Activated CD4-positive, alpha-beta T cell treated with anti-CD3 and anti-CD28 coated beads for 24 hours (primary cell): ENCODE measurements around the gene PRAMEF5.
"Not testable (repeated sequence)": the region's sequence is repeated elsewhere in the genome, so short reads cannot be mapped to it uniquely, and the experiment has no call there.

Experiments
- DNase-seq, 2 donors: peaks; one replicate each; pipeline ENCODE4 v3.0.0-alpha.2; 2020; ENCODE audit warnings: low read depth in 2 of 2

The PRAMEF5 gene

DNA sequence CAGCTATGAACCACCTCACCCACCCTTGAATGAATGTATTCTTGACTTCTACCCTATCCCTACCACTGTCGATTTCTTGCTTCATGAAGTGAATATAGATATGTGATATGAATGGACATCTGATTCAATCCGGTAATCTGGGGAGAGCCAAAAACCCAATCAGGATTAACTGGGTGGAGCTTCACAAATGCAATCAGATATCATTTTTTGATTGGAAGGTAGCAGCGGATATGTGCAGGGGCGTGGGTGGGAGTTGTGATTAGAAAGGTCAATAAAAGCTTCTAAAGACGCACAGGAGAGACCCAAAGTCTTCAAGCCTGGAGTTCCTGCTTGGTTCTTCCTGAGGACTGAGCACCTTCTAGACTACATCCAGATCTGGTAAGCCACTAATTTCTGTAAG lies at the start of gene PRAMEF5:
Gene PRAMEF5, plus strand, starts transcription at position 301 of the 400 bp plus-strand sequence. CDS start 5,071 bp downstream, outside the sequence.
- not testable (repeated sequence) for DNase-seq

DNA sequence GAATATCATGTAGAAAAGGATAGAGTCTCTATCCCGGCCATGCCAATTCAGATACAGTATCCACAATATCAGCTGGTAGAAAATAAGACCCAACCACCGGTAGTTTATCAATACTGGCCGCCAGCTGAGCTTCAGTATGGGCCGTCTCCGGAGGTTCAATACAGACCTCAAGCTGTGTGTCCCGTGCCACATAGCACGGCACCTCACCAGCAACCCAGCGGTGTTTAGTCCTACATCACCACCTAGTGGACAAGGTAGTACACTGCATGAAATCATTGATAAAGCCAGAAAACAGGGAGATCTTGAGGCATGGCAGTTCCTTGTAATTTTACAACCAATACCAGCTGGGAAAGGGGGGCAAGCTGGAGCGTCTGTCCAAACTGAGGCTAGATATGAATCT lies 45.3 kb upstream of the PRAMEF5 start:
- not testable (repeated sequence) for DNase-seq

- not testable (repeated sequence) for DNase-seq
Observed at GRCh38 chr1:13216619-13217018, 37.4 kb upstream of the PRAMEF5 start.

DNA sequence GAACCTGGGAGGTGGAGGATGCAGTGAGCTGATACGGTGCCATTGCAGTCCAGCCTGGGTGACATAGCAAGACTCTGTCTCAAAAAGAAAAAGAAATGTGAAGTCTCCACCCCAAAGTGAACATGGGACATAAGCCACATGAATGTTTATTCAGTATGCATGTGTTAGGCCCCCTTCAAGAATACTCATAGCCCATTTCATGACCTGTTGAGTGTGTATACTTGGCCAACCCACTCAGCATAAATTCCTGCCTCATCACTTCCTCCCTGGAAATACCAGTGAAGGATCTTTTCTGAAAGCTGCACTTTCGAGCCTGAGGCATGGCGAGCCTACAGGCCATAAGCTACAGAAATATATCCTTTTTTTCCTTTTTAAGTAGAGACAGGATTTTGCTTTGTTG lies 34.8 kb upstream of the PRAMEF5 start:
- DNase-seq: not testable (repeated sequence)

- DNase-seq: not testable (repeated sequence)
Observed at GRCh38 chr1:13222788-13223187, 31.2 kb upstream of the PRAMEF5 start.

GRCh38 chr1:13224480-13225060 lies 29.4 kb upstream of the PRAMEF5 start:
- DNase-seq: no peak

- not testable (repeated sequence) for DNase-seq
Observed at GRCh38 chr1:13225675-13226204, 28.3 kb upstream of the PRAMEF5 start, which contains the start of gene PRAMEF18. Gene PRAMEF18, minus strand, starts transcription at chr1:13226154. Its CDS starts 48 bp downstream, at chr1:13226106.

DNA sequence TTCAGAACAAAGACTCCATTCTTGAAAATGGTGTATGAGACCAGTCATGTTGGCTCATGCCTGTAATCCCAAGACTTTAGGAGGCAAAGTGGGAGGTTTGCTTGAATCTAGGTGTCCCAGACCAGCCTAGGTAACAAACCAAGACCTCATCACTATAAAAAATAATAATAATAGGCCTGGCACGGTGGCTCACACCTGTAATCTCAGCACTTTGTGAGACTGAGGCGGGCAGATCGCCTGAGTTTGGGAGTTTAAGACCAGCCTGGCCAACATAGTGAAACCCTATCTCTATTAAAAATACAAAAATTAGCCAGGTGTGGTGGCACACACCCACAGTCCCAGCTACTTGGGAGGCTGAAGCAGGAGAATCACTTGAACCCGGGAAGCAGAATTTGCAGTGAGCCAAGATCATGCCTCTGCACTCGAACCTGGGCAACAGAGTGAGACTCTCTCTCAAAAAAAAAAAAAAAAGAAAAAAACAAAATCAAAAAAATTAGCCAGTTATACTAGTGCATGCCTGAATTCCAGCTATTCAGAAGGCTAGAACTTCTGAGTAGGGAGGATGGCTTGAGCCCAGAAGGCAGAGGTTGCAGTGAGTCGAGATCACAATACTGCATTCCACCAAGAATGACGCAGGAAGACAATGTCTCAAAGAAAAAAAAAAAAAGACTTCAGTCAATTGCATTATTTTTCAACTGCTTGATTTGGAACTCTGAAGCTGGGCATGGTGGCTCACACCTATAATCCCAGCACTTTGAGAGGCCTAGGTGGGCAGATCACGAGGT lies 26.5 kb upstream of the PRAMEF5 start:
- not testable (repeated sequence) for DNase-seq

DNA sequence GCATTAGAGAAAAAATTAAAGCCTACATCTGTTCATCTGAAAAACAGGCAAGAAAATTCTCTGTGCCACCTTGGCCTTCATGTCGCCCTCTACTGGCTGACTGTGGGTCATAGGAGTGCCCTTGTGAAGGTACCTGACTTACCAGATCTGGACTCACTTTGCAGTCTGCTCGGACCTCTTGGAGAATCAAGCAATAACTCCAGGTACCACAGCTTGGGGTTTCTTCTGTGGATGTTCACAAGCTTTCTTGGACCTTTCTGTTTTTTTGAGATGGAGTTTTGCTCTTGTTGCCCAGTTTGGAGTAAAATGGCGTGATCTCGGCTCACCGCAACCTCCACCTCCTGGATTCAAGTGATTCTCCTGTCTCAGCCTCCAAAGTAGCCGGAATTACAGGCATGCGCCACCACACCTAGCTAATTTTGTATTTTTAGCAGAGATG lies 25.6 kb upstream of the PRAMEF5 start:
- peak in 1 of 2 donors; percentile 47 for DNase-seq

DNA sequence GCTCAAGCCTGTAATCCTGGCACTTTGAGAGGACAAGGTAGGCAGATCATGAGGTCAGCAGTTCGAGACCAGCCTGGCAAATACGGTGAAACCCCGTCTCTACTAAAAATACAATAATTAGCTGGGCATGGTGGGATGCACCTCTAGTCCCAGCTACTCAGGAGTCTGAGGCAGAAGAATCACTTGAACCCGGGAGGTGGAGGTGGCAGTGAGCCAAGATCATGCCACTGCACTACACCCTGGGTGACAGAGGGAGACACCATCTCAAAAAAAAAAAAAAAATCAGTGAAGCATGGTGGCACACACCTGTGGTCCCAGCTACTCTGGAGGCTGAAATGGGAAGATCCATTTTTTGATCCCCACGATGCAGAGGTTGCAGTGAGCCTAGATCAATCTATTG lies 23.9 kb upstream of the PRAMEF5 start:
- DNase-seq: not testable (repeated sequence)

- DNase-seq: not testable (repeated sequence)
Observed at GRCh38 chr1:13230601-13231000, 23.4 kb upstream of the PRAMEF5 start.

- DNase-seq: not testable (repeated sequence)
Observed at GRCh38 chr1:13231061-13231750, 22.8 kb upstream of the PRAMEF5 start.

- DNase-seq: not testable (repeated sequence)
Observed at GRCh38 chr1:13232056-13232455, 21.9 kb upstream of the PRAMEF5 start.

- DNase-seq: not testable (repeated sequence)
Observed at GRCh38 chr1:13234057-13234456, 19.9 kb upstream of the PRAMEF5 start.

- not testable (repeated sequence) for DNase-seq
Observed at GRCh38 chr1:13237572-13237971, 16.4 kb upstream of the PRAMEF5 start.

GRCh38 chr1:13239633-13240032 lies 14.4 kb upstream of the PRAMEF5 start:
- not testable (repeated sequence) for DNase-seq

DNA sequence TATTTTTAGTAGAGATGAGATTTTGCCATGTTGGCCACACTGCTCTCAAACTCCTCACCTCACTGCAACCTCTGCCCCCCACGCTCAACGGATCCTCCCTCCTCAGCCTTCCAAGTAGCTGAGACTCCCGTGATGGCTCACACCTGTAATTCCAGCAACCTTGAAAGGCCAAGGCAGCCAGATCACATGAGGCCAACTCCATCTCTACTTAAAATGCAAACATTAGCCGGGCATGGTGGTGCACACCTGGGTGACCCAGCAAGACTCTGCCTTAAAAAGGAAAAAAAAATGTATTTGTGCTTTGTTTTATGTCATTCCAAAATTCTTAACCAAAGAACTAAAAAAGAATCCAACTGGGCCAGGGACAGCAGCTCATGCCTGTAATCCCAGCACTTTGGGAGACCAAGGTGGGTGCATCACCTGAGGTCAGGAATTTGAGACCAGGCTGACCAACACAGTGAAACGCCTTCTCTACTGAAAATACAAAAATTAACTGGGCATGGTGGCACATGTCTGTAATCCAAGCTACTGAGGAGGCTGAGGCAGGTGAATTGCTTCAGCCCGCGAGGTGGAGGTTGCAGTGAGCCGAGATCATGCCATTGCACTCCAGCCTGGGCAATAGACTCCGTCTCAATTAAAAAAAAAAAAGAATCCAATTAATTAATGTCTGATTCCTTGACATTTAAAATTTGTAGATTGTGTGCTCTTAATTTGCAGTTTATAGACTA lies 10.3 kb upstream of the PRAMEF5 start:
- not testable (repeated sequence) for DNase-seq

- DNase-seq: not testable (repeated sequence)
Observed at GRCh38 chr1:13245841-13246553, 8.0 kb upstream of the PRAMEF5 start.

DNA sequence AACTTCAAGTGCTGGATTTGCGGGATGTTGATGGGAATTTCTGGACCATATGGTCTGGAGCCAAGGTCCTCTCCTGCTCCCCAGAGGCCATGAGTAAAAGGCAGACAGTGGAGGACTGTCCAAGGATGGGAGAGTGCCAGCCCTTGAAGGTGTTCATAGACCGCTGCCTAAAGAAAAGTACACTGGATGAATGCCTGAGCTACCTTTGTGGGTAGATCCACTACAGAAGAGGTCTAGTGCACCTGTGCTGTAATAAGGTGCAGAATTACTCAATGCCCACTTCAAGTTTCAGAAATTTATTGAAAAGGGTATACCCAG lies 7.5 kb upstream of the PRAMEF5 start:
- DNase-seq: not testable (repeated sequence)

DNA sequence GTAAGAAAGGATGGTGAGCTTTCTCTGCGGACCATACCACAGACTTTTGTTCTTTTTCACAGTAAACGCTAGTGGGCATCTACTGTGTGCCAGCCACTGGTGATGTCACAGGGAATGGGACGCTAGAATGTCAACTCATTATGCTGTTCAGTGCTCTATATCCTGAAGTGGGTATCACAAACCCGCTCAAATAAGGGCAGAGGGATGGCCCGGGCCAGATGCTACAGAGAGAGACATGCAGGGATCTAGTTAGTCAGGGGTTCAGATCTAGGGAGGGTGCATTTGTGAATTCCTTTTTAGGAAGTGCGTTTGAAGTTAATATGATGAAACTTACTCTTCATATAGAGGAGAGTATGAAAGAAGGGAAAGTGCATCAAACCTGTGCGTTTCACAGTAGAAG lies 6.9 kb upstream of the PRAMEF5 start:
- not testable (repeated sequence) for DNase-seq

DNA sequence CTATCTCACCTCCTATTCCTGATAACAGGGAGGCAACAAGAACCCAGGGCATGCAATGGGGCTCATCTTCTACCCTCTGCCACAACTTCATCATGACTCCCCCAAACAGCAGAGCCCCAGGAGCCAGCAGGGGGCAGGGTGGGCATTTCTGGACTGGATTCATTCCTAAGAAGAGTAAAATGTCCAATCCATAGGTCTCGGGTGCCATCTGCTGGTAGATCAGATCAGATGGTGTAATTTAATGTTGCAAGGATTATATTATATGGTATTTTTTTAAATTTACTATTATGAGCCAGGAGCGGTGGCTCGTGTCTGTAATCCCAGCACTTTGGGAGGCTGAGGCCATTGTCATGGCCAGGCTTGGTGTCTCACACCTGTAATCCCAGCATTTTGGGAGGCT lies 11.1 kb downstream of the PRAMEF5 start:
- DNase-seq: not testable (repeated sequence)
